NCI-H1417 treated with DMSO at 0.1 percent for 48 hours (cell line): ENCODE measurements around the gene SGSM1.

ENCODE experiments used
- DNase-seq: peaks from one replicate; lab custom pipeline; 2025; lab: John Stamatoyannopoulos, UW

SGSM1 gene, protein sequence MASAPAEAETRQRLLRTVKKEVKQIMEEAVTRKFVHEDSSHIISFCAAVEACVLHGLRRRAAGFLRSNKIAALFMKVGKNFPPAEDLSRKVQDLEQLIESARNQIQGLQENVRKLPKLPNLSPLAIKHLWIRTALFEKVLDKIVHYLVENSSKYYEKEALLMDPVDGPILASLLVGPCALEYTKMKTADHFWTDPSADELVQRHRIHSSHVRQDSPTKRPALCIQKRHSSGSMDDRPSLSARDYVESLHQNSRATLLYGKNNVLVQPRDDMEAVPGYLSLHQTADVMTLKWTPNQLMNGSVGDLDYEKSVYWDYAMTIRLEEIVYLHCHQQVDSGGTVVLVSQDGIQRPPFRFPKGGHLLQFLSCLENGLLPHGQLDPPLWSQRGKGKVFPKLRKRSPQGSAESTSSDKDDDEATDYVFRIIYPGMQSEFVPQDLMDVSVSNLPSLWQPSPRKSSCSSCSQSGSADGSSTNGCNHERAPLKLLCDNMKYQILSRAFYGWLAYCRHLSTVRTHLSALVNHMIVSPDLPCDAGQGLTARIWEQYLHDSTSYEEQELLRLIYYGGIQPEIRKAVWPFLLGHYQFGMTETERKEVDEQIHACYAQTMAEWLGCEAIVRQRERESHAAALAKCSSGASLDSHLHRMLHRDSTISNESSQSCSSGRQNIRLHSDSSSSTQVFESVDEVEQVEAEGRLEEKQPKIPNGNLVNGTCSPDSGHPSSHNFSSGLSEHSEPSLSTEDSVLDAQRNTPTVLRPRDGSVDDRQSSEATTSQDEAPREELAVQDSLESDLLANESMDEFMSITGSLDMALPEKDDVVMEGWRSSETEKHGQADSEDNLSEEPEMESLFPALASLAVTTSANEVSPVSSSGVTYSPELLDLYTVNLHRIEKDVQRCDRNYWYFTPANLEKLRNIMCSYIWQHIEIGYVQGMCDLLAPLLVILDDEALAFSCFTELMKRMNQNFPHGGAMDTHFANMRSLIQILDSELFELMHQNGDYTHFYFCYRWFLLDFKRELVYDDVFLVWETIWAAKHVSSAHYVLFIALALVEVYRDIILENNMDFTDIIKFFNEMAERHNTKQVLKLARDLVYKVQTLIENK

DNA sequence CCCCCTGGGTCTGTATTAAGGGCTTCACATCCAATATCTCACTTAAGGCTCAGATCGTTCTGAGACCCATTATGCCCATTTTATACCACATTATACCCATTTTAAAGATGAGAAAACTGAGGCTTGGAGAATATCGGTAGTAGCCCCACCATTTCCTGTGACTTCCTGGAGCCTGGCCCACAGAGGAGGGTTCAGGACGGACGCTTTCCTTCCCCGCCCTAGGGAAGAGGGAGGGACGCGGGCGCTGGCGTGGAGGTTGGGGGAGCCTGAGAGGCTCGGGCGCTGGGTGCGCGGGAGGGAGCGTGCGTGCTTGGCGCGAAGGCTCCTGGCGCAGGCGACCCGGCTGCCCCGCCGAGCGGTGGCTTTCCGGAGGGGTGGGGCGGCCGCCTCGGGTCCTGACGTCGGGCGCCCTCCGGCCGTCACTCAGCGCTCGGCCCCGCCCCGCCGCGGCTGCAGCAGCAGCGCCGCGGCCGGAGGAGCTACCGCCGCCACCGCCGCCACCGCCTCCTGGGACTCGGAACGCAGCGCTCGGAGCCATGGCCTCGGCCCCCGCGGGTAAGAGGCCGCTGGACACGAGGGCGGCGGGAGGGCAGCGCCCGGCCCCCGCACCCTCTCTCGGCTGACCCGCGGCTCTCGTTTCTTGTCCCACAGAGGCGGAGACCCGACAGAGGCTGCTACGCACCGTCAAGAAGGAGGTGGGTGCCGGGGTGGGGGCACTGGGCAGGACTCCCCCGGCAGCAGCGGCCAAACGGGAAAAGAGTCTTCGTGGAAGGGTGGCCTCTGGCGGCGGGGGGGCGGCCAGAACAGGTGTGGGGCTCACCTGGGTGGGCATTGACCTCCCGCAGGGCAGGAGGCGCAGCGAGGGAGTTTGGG, at the start of gene SGSM1:
Gene SGSM1, plus strand, starts transcription at position 422 of the 873 bp plus-strand sequence. Its CDS starts 115 bp downstream, at position 537.
- DNase-seq = no peak

DNA sequence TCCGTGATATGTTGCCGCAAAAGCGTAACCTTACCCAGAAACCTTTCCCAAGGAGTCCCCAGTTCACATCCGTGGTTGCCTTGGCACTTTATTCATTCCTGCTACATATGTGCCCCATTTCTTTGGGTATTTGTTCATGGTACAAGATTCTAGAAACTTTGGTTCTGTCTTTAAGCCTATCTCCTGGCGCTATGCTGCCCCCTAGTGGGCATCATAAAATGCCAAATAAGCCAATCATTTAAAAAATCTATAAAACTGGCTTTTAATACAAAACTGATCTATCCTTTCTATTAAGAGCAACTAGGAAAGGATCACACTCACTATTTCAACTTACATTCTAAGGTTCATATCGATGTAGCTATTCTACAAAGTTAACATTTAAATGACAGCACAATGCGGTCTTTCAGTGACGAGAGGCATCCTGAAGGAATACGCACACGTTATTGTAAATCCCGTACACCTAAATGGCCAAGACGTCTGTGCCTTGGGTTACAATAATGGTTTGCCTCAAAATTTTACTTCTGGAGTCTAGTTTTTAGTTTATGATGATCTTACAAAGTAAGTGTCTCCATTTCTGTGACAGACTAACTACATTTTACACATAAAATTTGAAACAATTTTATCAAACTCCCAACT, 47.7 kb upstream of the SGSM1 start:
- no peak for DNase-seq

DNA sequence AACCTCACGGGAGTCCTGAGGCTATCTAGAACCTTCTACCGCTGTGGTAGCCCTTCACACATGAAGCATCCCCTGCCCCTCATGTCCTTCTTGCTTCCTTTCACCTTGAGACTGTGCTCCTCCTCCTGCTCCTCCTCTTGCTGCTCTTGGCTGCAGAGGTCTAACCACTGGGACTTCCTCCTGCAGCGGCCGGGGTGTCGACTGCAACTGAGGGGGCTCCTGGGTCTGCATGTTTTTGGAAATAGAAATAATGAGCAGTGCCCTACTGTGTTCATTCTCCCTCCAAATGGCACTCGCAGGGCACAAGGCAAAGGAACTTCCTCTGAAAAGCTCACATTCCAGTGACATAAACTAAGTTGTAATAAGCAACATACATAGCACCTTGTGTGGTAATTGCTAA, 46.2 kb upstream of the SGSM1 start:
- no peak for DNase-seq

DNA sequence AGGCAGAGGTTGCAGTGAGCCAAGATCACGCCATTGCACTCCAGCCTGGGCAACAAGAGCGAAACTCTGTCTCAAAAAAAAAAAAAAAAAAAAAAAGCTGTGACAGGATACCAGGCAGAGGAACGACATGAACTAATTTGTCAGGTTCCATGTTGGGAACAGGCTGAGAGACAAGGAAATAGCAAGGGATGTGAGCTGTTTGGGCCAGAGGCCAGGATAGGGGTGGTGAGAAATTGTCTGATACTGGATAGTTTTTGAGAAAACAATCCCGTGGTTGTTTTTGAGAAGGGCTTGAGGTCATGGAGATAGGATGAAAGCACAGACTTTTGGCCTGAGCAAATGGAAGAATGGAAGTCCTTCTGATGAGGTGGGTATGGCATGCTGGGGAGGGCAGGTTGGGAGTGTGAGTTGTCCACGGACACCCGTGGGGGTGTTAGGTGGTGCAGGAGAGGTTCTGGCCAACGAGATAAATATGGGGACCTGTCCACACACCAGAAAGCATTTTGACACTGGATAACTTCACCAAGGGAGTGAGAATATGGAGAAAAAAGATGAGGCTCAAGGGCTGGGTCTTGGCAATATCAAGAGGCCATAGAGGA, 45.2 kb upstream of the SGSM1 start:
- DNase-seq = no peak

DNA sequence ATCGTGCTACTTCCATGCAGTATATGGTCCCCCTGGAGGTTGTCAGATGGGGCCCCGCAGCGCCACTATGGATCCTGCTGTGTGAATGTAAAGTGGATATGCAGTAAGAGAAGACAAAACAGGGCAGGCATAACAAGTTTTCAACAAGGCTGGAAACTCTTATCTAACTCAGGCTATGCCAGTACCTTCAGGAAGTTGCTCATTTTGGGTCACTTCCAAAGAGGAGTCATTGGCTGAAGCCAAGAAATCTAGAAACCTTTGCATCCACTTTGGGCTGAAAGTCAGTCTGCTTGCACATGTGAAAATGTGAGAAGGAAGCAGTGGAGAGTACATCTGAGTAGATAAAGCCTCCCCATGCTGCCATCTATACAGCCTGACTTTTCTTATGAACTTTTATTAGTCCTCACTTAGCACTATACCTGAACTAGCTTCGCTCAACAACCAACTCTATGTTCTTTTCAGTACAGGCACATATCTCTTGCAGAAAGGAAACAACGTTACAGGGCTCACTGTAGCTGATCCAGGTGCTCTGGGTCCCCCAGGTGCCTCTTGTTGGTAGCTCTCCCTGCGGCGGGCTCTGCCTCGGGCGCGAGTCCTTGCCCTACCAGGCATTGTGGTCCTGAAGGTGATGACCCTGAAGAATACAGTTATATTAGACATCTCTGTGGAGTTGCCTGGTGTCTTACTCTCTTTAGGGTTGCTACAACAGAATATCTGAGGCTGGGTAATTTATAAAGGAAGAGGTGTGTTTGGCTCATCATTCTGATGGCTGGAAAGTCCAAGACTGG, 43.9 kb upstream of the SGSM1 start:
- DNase-seq = no peak

DNA sequence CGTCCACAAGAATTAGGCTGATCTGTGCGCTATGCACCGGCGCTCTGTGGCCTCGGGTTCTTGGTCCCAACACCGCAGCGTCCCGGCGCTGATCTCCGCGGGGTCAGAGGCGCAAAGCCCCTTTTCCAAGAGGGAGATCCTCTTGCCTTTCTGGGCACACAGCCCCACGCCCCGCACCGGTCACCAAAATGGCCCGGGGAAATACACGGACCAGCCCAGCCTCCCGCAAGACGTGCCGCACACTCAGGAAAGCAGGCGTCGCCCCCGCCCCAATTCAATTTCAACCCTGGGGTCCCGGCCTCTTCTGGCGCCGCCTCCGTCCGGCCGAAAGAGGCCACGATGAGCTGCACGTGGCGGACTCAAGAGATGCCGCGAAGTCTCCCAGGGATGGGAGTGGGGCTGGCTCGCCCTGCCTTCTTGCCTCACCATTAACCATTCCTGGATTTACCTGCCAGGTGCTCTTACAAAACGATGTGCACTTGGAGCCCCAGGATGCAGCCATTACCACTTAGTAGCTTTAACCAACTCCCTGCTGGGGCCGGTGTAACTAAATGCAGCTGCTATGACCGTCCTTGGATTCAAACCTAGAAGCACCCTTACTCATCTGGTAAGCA, 42.0 kb upstream of the SGSM1 start:
- DNase-seq = no peak

DNA sequence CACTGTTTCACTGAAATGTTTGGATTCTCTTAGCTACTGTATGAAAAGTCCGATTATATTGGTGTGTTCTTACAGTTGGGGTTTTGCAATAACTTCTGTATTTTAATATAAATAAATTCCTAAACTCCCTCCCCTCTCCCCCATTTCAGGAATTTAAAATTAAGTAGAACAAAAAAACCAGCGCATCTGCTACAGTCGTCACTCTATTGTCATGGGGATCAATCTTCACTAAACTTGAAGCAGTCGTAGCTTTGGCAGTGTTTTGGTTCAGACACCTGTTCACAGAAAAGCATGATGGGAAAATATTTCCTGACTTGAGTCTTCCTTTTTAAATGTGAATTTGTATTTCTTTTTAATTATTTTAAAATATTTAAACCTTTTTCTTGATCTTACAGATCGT, 40.8 kb upstream of the SGSM1 start:
- no peak for DNase-seq

DNA sequence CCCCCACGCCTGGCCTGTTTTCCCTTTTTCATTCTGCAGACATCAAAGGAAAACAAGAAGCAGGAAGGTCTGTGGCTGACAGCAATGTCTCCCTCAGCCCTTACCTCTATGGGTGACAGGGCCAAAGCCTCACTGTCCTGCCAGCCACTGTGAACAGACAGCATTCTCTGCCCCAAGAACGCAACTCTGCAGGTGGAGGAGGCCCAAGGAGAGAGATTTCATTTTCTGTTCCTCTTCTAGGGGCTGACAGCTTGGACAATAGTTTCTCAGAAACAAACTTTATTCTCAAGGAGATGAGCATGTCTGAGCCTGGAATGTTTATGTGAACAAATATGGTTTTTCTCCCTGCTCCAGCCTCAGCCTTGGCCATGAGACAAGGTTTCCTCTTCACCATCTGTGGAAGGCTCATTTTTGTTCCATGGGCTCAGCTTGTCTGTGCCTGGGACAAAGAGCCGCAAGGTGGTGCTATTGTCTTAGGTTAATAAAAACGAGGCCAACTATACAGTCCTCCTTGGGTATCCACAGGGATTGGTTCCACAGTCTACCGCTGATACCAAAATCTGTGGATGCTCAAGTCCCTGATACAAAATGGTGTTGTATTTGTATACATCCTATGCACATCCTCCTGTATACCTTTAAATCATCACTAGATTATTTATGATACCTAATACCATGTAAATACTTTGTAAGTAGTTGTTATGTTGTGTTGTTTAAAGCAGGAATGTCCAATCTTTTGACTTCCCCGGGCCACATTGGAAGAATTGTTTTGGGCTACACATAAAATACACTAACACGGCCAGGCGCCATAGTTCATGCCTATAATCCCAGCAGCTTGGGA, 37.3 kb upstream of the SGSM1 start:
- DNase-seq = no peak

DNA sequence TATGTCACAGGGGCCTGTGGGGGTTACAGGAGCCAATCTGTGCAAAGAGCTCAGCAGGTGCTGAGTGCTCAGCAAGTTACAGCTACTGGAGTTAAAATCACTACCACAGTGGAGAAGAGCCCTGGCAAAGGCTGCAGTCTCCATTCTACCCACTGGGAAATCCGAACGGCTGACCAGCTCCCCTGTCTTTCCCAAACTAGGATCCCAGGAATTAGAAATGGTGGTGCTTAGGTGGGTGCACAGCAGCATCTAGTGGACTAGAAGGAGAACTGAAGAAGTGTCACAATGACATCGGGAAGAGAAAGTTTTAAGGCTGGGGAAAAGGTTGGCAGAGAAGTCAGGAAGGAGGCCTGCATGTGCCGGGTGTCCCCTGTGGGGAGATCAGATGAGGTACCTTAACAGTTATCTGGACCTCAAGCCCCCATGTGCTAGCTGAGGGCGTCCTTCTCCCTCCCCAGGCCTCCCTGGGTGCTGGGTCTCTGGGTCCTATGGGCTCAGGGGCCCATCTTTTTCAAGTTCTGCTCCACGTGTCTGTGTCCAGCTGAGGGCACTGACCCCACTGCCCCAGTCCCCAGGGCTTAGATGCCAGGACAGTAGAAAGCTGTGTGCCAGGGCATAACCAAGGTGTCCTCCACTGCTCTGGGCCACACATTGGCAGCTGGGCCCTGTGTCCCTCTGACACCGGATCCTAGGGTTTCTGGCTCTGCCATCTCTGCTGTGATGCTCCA, 33.4 kb upstream of the SGSM1 start:
- DNase-seq = no peak

DNA sequence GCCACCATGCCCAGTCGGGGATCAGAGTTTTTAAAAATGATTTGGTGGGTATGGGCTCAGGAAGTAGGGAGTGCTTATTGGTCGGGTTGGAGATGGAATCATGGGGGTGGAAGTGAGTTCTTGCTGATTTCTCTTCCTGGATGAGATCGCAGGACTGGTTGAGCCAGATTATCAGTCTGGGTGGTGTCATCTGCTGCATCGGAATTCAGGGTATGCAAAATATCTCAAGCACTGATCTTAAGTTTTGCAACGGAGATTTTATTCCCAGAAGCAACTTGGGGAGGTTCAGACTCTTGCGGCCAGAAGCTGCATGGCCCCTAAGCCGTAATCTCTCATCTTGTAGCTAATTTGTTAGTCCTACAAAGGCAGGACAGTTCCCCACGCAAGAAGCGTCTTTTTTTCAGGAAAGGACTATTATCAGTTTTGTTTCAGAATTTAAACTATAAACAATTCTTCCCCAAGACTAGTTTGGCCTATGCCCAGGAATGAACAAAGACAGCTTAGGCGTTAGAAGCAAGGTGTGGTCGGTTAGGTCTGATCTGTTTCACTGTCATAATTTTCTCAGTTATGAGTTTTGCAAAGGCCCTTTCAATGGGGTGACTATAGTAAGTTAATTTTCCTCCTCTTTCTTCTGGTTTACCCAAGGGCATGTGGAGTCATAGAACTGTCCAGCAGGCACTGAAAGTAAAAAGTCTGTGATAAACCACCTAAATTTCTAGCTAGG, 30.1 kb upstream of the SGSM1 start:
- no peak for DNase-seq

DNA sequence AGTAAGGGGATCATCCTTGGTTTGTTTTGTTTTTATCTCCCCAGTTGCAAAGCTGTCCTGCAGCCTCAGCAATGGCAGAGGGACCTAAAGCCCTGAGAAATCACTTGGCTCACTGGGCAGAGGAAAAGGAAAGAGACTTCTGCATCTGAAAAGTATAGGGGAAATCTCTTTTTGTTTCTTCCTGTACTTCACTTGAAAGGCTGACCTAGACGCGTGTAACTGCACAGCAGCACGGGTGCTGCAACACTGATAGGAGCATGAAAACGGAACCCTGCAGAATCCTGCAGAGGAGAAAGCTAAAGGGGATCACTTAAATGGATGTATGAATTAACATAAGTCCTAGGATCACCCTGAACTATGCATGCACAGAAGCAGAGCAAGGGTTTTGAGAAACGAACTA, 29.5 kb upstream of the SGSM1 start:
- no peak for DNase-seq

DNA sequence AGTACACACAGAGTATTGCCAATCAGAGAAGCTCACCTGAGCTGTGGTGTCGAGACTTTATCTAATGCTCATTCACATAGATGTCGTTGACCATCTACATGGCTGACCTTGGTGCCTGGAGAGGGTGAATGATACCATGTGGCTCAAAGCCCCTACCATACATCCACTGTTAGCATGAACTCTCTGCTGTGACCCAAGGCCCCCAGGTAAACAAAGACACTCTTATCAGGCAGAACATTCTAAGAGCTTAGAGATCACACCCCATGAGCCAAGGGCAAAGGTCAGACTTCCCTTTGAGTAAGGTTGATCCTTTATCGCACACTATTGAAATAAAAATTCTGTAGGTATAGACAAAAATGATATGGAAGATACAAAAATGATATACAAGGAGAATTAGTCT, 16.5 kb upstream of the SGSM1 start:
- DNase-seq = no peak

DNA sequence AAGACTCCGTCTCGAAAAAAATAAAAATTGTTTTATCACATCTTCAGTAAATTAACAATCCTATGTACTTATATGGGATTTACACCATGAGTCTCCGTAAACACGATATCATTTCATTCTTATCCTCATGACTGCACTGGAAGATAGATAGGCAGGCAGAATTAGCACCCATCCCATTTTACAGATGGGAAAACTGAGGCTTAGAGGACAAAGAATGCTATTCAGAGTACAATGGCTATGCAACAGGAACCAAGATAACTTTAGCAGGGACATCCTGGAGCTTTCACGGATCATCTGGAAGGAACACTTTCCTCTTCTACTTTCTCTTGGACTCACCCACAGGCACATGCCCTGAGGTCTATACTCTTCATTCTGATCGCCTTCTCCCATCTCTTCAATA, 14.6 kb upstream of the SGSM1 start:
- no peak for DNase-seq

DNA sequence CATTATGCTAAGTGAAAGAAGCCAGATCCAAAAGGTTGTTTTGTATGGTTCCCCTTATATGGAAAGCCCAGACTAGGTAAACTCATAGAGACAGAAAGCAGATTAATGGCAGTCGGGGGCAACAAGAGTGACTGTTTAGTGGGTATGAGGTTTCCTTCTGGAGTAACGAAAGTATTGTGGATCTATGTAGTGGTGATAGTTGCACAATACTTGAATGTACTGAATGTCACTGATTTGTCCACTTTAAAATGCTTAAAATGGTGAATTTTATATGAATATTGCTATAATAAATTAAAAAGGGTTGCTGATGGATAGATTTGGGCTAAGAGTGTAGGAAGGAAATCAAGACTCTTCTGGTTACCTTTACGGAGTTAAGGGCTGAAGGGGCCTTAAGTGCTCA, 10.0 kb upstream of the SGSM1 start:
- DNase-seq = no peak

DNA sequence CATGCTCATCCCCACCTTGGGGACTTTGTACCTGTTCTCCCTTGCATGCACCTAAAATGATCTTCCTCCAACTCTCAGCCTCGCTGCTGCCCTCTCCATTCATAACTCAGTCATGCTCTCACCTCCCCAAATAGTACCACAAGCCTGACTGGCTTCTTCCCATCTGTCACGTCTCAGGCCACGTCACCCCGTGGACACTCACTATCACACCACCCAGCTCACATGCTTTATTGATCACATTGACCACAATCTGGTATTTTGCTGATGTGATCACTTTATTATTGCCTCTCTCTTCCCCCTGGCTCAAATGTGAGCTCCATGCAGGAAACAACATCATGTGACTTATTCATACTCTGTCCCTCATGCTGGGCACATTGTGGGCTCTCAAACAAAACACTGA, 9.2 kb upstream of the SGSM1 start:
- DNase-seq = no peak

DNA sequence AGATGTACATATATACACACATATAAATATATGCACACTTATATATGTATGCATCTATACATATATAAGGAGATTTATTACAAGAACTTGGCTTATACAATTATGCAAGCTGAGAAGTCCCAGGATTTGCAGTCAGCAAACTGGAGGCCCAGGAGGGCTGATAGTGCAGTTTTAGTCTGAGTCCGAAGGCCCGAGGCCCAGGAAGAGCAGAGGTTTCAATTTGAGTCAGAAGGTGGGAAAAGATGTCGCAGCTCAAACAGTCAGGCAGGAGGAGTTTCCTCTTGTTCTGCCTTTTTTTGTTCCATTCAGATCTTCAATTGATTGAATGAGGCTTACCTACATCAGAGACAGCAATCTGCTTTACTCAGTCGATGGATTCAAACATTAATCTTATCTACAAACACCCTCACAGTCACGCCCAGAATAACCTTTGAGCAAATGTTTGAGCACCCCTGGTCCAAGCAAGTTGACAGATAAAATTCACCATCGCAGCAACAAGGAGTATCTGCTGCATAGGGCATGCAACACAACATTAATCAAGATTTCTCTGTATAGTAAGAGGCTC, 4.0 kb upstream of the SGSM1 start:
- no peak for DNase-seq

DNA sequence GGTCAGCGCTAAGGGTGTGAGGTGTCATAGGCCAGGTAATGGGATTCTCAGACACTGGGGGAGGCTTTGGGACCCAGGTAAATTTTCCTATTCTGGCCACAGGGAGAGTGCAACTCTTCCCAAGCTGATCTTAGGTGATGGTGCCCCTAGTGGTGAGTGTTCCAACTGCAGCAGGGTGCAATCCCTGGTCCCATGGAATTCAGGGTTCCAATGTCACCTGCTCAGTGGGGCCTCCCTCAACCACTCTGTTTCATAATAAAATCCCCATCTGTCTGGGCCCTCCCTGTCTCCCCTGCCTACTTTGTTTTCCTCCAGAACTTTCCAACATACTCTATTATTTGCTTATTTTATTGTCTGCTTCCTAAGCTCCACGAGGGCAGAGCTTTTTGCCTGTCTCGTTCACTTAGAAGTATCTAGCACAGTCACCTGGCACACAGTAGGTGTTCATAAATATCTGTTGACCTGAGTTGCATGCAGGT, 2.9 kb upstream of the SGSM1 start:
- no peak for DNase-seq
